DMS53 (cell line): ENCODE results near the gene HDAC7.

Source experiments
- DNase-seq: peaks from one replicate; lab custom pipeline; 2025; lab: John Stamatoyannopoulos, UW

The HDAC7 gene

GRCh38 chr12:47745485-47746041 is 74.1 kb downstream of the HDAC7 start:
- no peak for DNase-seq

GRCh38 chr12:47744778-47745436 is 74.8 kb downstream of the HDAC7 start:
- no peak for DNase-seq

- peak; percentile 99 for DNase-seq
These were observed 75.6 kb downstream of the HDAC7 start for GRCh38 chr12:47744005-47744651.

GRCh38 chr12:47743311-47743860 is 76.3 kb downstream of the HDAC7 start:
- peak; percentile 48 for DNase-seq

GRCh38 chr12:47742253-47742825 is 77.4 kb downstream of the HDAC7 start:
- DNase-seq, result peak; percentile 82

- DNase-seq, result peak; percentile 100
These were observed 78.4 kb downstream of the HDAC7 start for GRCh38 chr12:47741340-47741703.

- peak; percentile 97 for DNase-seq
These were observed 78.9 kb downstream of the HDAC7 start for GRCh38 chr12:47740606-47741339.

- DNase-seq, result peak; percentile 79
These were observed 79.7 kb downstream of the HDAC7 start for GRCh38 chr12:47739979-47740378.

GRCh38 chr12:47739297-47739696 is 80.4 kb downstream of the HDAC7 start:
- DNase-seq, result no peak

- DNase-seq, result no peak
These were observed 81.6 kb downstream of the HDAC7 start for GRCh38 chr12:47737936-47738594.

- DNase-seq, result no peak
These were observed 82.6 kb downstream of the HDAC7 start for GRCh38 chr12:47736877-47737676.

GRCh38 chr12:47736216-47736615 is 83.5 kb downstream of the HDAC7 start:
- DNase-seq, result no peak

- no peak for DNase-seq
These were observed 84.1 kb downstream of the HDAC7 start for GRCh38 chr12:47735649-47736048.

- no peak for DNase-seq
These were observed 84.8 kb downstream of the HDAC7 start for GRCh38 chr12:47734725-47735480.

- DNase-seq, result no peak
These were observed 86.6 kb downstream of the HDAC7 start for GRCh38 chr12:47733142-47733541.
